HG03432 (cell line): ENCODE results near the gene SCN7A.
A peak's percentile ranks its signal among the peaks of the same experiment; 100 is the strongest.
"Not testable (repeated sequence)": the region's sequence is repeated elsewhere in the genome, so short reads cannot be mapped to it uniquely, and the experiment has no call there.

Source experiments
- ATAC-seq: cut with Tn5 transposase; IDR thresholded peaks from one replicate; pipeline ENCODE4 v1.9.1; 2021; ENCODE audit warnings: mild to moderate bottlenecking, moderate library complexity; ENCODE audit not compliant: unreplicated experiment

The SCN7A gene

DNA sequence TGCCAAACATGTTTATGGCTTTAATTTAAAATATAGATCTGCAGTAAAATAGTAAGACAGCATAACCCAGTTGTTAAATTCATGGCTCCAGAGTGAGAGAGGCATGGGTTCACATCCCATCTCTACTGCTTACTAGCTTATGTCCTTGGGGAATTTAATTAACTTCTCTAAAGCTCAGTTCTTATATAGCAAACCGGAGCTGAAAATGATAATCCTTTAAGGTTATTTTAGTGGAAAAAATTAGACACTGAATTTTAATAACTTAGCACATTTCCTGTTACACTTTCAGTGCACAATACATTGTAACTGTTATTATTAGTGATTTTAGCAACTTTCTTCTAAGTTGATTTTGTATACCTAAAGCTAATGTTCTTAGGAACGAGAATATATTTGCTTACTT is 133.1 kb downstream of the SCN7A start:
- peak; percentile 6 for ATAC-seq

DNA sequence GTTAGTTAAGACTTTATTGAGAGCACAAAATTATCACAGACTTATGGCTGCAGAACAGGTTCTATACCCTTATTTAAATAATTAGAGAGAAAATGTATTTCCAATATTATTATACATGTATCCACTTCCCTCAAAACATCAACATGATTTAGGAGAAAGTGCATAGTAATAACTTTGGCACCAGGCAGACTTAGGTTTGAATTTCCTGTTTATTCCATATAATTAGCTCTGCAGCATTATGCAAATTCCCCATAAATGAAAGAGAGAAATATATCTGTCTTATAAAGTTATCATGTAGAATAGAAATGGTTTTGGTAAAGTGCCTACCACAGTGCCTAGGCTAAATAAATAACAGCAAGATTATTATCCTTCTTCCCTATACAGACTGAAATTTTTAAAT is 133.6 kb downstream of the SCN7A start:
- ATAC-seq, result no peak

- ATAC-seq, result not testable (repeated sequence)
Observed at GRCh38 chr2:166357950-166358321, 136.1 kb downstream of the SCN7A start.

GRCh38 chr2:166357068-166357949 is 136.7 kb downstream of the SCN7A start:
- no peak for ATAC-seq
